ENCODE results near the gene CXCL8.

- no peak for TF ChIP-seq CTCF (IDR thresholded peaks at IDR 0.05)
- TF ChIP-seq EZH2phosphoT487 (IDR thresholded peaks at IDR 0.05), result no peak
- TF ChIP-seq EZH2 (IDR thresholded peaks at IDR 0.05), result no peak
Measured at GRCh38 chr4:73770917-73771316, 30.5 kb downstream of the CXCL8 start.

Measured in neural progenitor cell (in vitro differentiated cells).